WTC11 (cell line): ENCODE data around the gene SMYD3. TPM values are rescaled to one million over a fixed set of nuclear protein-coding genes. Genes with fewer than 3 reads are reported as not detected.

ENCODE experiments used
- ATAC-seq: fragments of 200-7000 bp; cut with Tn5 transposase; 2 replicates; pipeline ENCODE4 v1.10.0; 2021; ENCODE audit warnings: mild to moderate bottlenecking, moderate library complexity
- CTCF ChIA-PET: fragments of 300-600 bp; sonication (Branson Sonifier 250); formaldehyde crosslinking; loops from one replicate; lab custom pipeline; 2021; ENCODE audit warnings: antibody characterized with exemption; lab: Charles Lee
- POLR2A ChIA-PET: fragments of 350-600 bp; sonication (Branson Sonifier 250); formaldehyde crosslinking; loops from one replicate; lab custom pipeline; 2021; ENCODE audit warnings: antibody characterized with exemption; lab: Charles Lee
- DNase-seq: peaks from one replicate; pipeline ENCODE4 v3.0.0; 2021; ENCODE audit warnings: low spot score
- H3K27ac Mint-ChIP-seq: 2 replicates; pipeline ENCODE4 v1.8.0; 2021; ENCODE audit warnings: mixed read lengths
- H3K27me3 Mint-ChIP-seq: 2 replicates; pipeline ENCODE4 v1.8.0; 2021; ENCODE audit warnings: low read depth, mild to moderate bottlenecking, moderate library complexity, mixed read lengths
- H3K36me3 Mint-ChIP-seq: 2 replicates; pipeline ENCODE4 v1.8.0; 2021; ENCODE audit warnings: mixed read lengths
- H3K4me1 Mint-ChIP-seq: 2 replicates; pipeline ENCODE4 v1.8.0; 2022; ENCODE audit warnings: mixed read lengths
- H3K4me3 Mint-ChIP-seq: 2 replicates; pipeline ENCODE4 v1.8.0; 2021; ENCODE audit warnings: mild to moderate bottlenecking, moderate library complexity, mixed read lengths
- H3K9me3 Mint-ChIP-seq: 2 replicates; pipeline ENCODE4 v1.8.0; 2021; ENCODE audit warnings: mixed read lengths
- ARID4B ChIP-seq: sonication (generic); formaldehyde crosslinking; IDR thresholded peaks from 2 replicates; pipeline ENCODE4 v1.8.0; 2023; ENCODE audit warnings: missing genetic modification reagents, mild to moderate bottlenecking, borderline replicate concordance
- ATF1 ChIP-seq: sonication (generic); formaldehyde crosslinking; IDR thresholded peaks from 2 replicates; pipeline ENCODE4 v1.8.1; 2023; ENCODE audit warnings: mild to moderate bottlenecking, moderate library complexity, missing genetic modification reagents
- CDX4 ChIP-seq: fragments of 250-450 bp; sonication (Bioruptor Pico); IDR thresholded peaks from 2 replicates; pipeline ENCODE4 v1.9.0; 2021; ENCODE audit warnings: moderate library complexity, mild to moderate bottlenecking, inconsistent platforms, borderline replicate concordance
- CREB1 ChIP-seq: sonication (generic); formaldehyde crosslinking; IDR thresholded peaks from 2 replicates; pipeline ENCODE4 v1.8.0; 2023; ENCODE audit warnings: mild to moderate bottlenecking, missing genetic modification reagents
- CTCF ChIP-seq: fragments of 200-600 bp; IDR thresholded peaks from 2 replicates; pipeline ENCODE4 v1.8.0; 2022; ENCODE audit warnings: antibody characterized with exemption
- ELF4 ChIP-seq: sonication (generic); formaldehyde crosslinking; IDR thresholded peaks from 2 replicates; pipeline ENCODE4 v1.8.1; 2022; ENCODE audit warnings: low read depth, mild to moderate bottlenecking, moderate library complexity, missing genetic modification reagents
- FOXP1 ChIP-seq: sonication (generic); formaldehyde crosslinking; IDR thresholded peaks from 2 replicates; pipeline ENCODE4 v1.8.0; 2022; ENCODE audit warnings: missing genetic modification reagents, mild to moderate bottlenecking, moderate library complexity, borderline replicate concordance
- GTF2I ChIP-seq: fragments of 250-450 bp; sonication (Bioruptor Pico); conservative IDR thresholded peaks from 2 replicates; pipeline ENCODE4 v1.4.0; 2021; ENCODE audit warnings: mild to moderate bottlenecking
- HMGXB4 ChIP-seq: sonication (generic); formaldehyde crosslinking; IDR thresholded peaks from 2 replicates; pipeline ENCODE4 v1.8.1; 2023; ENCODE audit warnings: mild to moderate bottlenecking, moderate library complexity, missing genetic modification reagents
- MAX ChIP-seq: sonication (generic); formaldehyde crosslinking; IDR thresholded peaks from 2 replicates; pipeline ENCODE4 v1.8.0; 2022; ENCODE audit warnings: mild to moderate bottlenecking, missing genetic modification reagents
- NFATC4 ChIP-seq: fragments of 250-450 bp; sonication (Bioruptor Pico); IDR thresholded peaks from 2 replicates; pipeline ENCODE4 v1.9.0; 2021; ENCODE audit warnings: mild to moderate bottlenecking
- NR3C1 ChIP-seq: sonication (generic); formaldehyde crosslinking; conservative IDR thresholded peaks from 2 replicates; pipeline ENCODE4 v1.8.1; 2023; ENCODE audit warnings: low read depth, mild to moderate bottlenecking, missing genetic modification reagents
- RELA ChIP-seq: sonication (generic); formaldehyde crosslinking; IDR thresholded peaks from 2 replicates; pipeline ENCODE4 v1.8.1; 2022; ENCODE audit warnings: missing genetic modification reagents, mild to moderate bottlenecking, borderline replicate concordance
- TP53 ChIP-seq: sonication (generic); formaldehyde crosslinking; IDR thresholded peaks from 2 replicates; pipeline ENCODE4 v1.8.1; 2023; ENCODE audit warnings: mild to moderate bottlenecking, missing genetic modification reagents
- ZMAT4 ChIP-seq: fragments of 250-450 bp; sonication (Bioruptor Pico); IDR thresholded peaks from 2 replicates; pipeline ENCODE4 v1.9.0; 2021; ENCODE audit warnings: mild to moderate bottlenecking
- ZNF281 ChIP-seq: sonication (generic); formaldehyde crosslinking; IDR thresholded peaks from 2 replicates; pipeline ENCODE4 v1.8.0; 2023; ENCODE audit warnings: mild to moderate bottlenecking, missing genetic modification reagents
- ZNF396 ChIP-seq: fragments of 250-450 bp; sonication (Bioruptor Pico); IDR thresholded peaks from 2 replicates; pipeline ENCODE4 v1.8.0; 2021; ENCODE audit warnings: mild to moderate bottlenecking, moderate library complexity, borderline replicate concordance
- total RNA-seq: library from RNA; stranded (reverse); gene quantifications from 3 replicates; pipeline ENCODE4 v1.2.3, GENCODE V29; 2021

The SMYD3 gene
- total RNA-seq, 1 experiment from 2014 or later = 21.4 TPM

GRCh38 chr1:245987577-245987976 lies 519.5 kb downstream of the SMYD3 start (continued):
- no peak for TF ChIP-seq ELF4 (CRISPR knock-in tag)

- ATAC-seq (no peak), DNase-seq (no peak)
- H3K4me1 Mint-ChIP-seq = peaks cover 6% of the 10 kb centered on the region; the same call in 1 of the 2 replicates
- no peak for TF ChIP-seq NFATC4 (CRISPR knock-in tag)
- TF ChIP-seq ATF1 (CRISPR knock-in tag) = no peak
- TF ChIP-seq RELA (CRISPR knock-in tag) = no peak
- no peak for TF ChIP-seq NR3C1 (CRISPR knock-in tag)
- no peak for TF ChIP-seq CDX4 (CRISPR knock-in tag)
- H3K27ac Mint-ChIP-seq = 0 out of 2 replicates have a peak overlapping the region, but pooled peaks have one; percentile 71
- no peak overlapping the region for H3K4me3 Mint-ChIP-seq
- CTCF ChIA-PET = interaction anchor here (1.3 kb wide), 1 partner anchor 99 kb away, joined by 3 read pairs; no protein-coding TSS in a partner anchor
- H3K27me3 Mint-ChIP-seq = no peaks in the 10 kb centered on the region
- 0 out of 2 replicates have a peak, but pooled peaks cover 3% of the 10 kb centered on the region for H3K9me3 Mint-ChIP-seq
- POLR2A ChIA-PET = no interaction called here
- H3K36me3 Mint-ChIP-seq = no peaks in the 10 kb centered on the region
These were observed 519.9 kb downstream of the SMYD3 start for GRCh38 chr1:245987219-245987545.

- H3K9me3 Mint-ChIP-seq = 0 out of 2 replicates have a peak, but pooled peaks cover 3% of the 10 kb centered on the region
- TF ChIP-seq ZNF281 (CRISPR knock-in tag) = no peak
- no peak for TF ChIP-seq ARID4B (CRISPR knock-in tag)
- no peak for TF ChIP-seq GTF2I (CRISPR knock-in tag)
- TF ChIP-seq MAX = no peak
- no peak for TF ChIP-seq FOXP1
- no peak for TF ChIP-seq ZMAT4
- TF ChIP-seq CREB1 (CRISPR knock-in tag) = no peak
- TF ChIP-seq TP53 (CRISPR knock-in tag) = no peak
- no peak for TF ChIP-seq ZNF396 (CRISPR knock-in tag)
- no peak for TF ChIP-seq ATF1 (CRISPR knock-in tag)
- TF ChIP-seq HMGXB4 (CRISPR knock-in tag) = no peak
- no peak for TF ChIP-seq CTCF
- TF ChIP-seq CDX4 (CRISPR knock-in tag) = no peak; the same call in 1 of the 2 replicates
These were observed 520.5 kb downstream of the SMYD3 start for GRCh38 chr1:245986404-245987218.

More at GRCh38 chr1:245986404-245987218, 520.5 kb downstream of the SMYD3 start:
- H3K4me3 Mint-ChIP-seq = no peak overlapping the region
- H3K27ac Mint-ChIP-seq = no peak overlapping the region
- no peaks in the 10 kb centered on the region for H3K36me3 Mint-ChIP-seq
- no peak for DNase-seq
- POLR2A ChIA-PET = no interaction called here
- no peaks in the 10 kb centered on the region for H3K27me3 Mint-ChIP-seq
- H3K4me1 Mint-ChIP-seq = peaks cover 6% of the 10 kb centered on the region; the same call in 1 of the 2 replicates
- CTCF ChIA-PET = interaction anchor here (1.3 kb wide), 1 partner anchor 98 kb away, joined by 3 read pairs; no protein-coding TSS in a partner anchor
- no peak for ATAC-seq
